Neural cell (in vitro differentiated cells): ENCODE results near the gene TBX2. TPM values are rescaled to one million over a fixed set of nuclear protein-coding genes. Genes with fewer than 3 reads are reported as not detected.

Experiments
- H2AFZ ChIP-seq: fragments of 200-600, 300-800 bp; sonication (generic), shearing (Covaris generic); 2 replicates; pipeline ENCODE4 v1.6.0; 2014; ENCODE audit warnings: low read depth, mild to moderate bottlenecking, antibody characterized with exemption, low read length, moderate library complexity
- H3F3A ChIP-seq: fragments of 200-600 bp; shearing (Covaris generic); 2 replicates; pipeline ENCODE4 v1.6.1; 2016; ENCODE audit warnings: mild to moderate bottlenecking, moderate library complexity, mixed read lengths, antibody characterized with exemption, low read length; ENCODE audit not compliant: insufficient read depth, poor library complexity, severe bottlenecking
- H3K27ac ChIP-seq: fragments of 200-600, 300-800 bp; sonication (generic), shearing (Covaris generic); 2 replicates; pipeline ENCODE4 v1.5.1; 2014; ENCODE audit warnings: mild to moderate bottlenecking, low read length, moderate library complexity
- H3K27me3 ChIP-seq: fragments of 300-800, 200-600 bp; sonication (generic), shearing (Covaris generic); 2 replicates; pipeline ENCODE4 v1.6.0; 2014; ENCODE audit warnings: mild to moderate bottlenecking, low read depth, low read length, moderate library complexity; ENCODE audit not compliant: insufficient read depth
- H3K36me3 ChIP-seq: fragments of 300-800, 200-600 bp; sonication (generic), shearing (Covaris generic); 2 replicates; pipeline ENCODE4 v1.5.1; 2014; ENCODE audit warnings: mild to moderate bottlenecking, antibody characterized with exemption, low read length, moderate library complexity; ENCODE audit not compliant: insufficient read depth
- H3K4me2 ChIP-seq: fragments of 300-800, 200-600 bp; sonication (generic), shearing (Covaris generic); 2 replicates; pipeline ENCODE4 v1.6.0; 2014; ENCODE audit warnings: mild to moderate bottlenecking, low read length
- H3K4me3 ChIP-seq: fragments of 300-800, 200-600 bp; sonication (generic), shearing (Covaris generic); 2 replicates; pipeline ENCODE4 v1.5.1; 2014; ENCODE audit warnings: mild to moderate bottlenecking, low read length, moderate library complexity
- H3K79me2 ChIP-seq: fragments of 200-600 bp; shearing (Covaris generic); replicated peaks from 2 replicates; pipeline ENCODE4 v1.6.0; 2014; ENCODE audit warnings: mild to moderate bottlenecking, low read length, moderate library complexity; ENCODE audit not compliant: insufficient read depth
- H3K9ac ChIP-seq: fragments of 300-800, 200-600 bp; sonication (generic), shearing (Covaris generic); 2 replicates; pipeline ENCODE4 v1.6.1; 2016; ENCODE audit warnings: mild to moderate bottlenecking, low read length, mixed read lengths
- H3K9me2 ChIP-seq: fragments of 200-600 bp; shearing (Covaris generic); 2 replicates; pipeline ENCODE4 v1.6.1; 2016; ENCODE audit warnings: mild to moderate bottlenecking, low read length, mixed read lengths; ENCODE audit not compliant: insufficient read depth
- H3K9me3 ChIP-seq: fragments of 200-600, 300-800 bp; sonication (generic), shearing (Covaris generic); 2 replicates; pipeline ENCODE4 v1.6.1; 2016; ENCODE audit warnings: mild to moderate bottlenecking, mixed run types, low read length, moderate library complexity, mixed read lengths
- H4K20me1 ChIP-seq: fragments of 200-600 bp; shearing (Covaris generic); 2 replicates; pipeline ENCODE4 v1.6.1; 2016; ENCODE audit warnings: mild to moderate bottlenecking, mixed run types; ENCODE audit not compliant: insufficient read depth
- CTCF ChIP-seq: fragments of 450-650 bp; IDR thresholded peaks from 2 replicates; pipeline ENCODE4 v1.5.1; 2014; ENCODE audit warnings: antibody characterized with exemption, mild to moderate bottlenecking, moderate library complexity; ENCODE audit not compliant: poor library complexity, severe bottlenecking
- EP300 ChIP-seq: fragments of 450-650 bp; conservative IDR thresholded peaks from 2 replicates; pipeline ENCODE4 v1.6.1; 2014; ENCODE audit warnings: antibody characterized with exemption, mild to moderate bottlenecking, moderate library complexity; ENCODE audit not compliant: poor library complexity, severe bottlenecking
- EZH2 ChIP-seq: fragments of 200-600, 300-800 bp; shearing (Covaris generic), sonication (generic); IDR thresholded peaks from 2 replicates; pipeline ENCODE4 v1.6.1; 2014; ENCODE audit warnings: antibody characterized with exemption, low read length, borderline replicate concordance, mild to moderate bottlenecking; ENCODE audit not compliant: insufficient read depth, poor library complexity, severe bottlenecking
- MXI1 ChIP-seq: fragments of 450-650 bp; conservative IDR thresholded peaks from 2 replicates; pipeline ENCODE4 v1.6.1; 2014; ENCODE audit warnings: antibody characterized with exemption, mild to moderate bottlenecking; ENCODE audit not compliant: poor library complexity, severe bottlenecking
- POLR2AphosphoS5 ChIP-seq: IDR thresholded peaks from 2 replicates; pipeline ENCODE4 v1.6.1; 2012
- RAD21 ChIP-seq: fragments of 450-650 bp; conservative IDR thresholded peaks from 2 replicates; pipeline ENCODE4 v1.6.1; 2014; ENCODE audit warnings: antibody characterized with exemption, mild to moderate bottlenecking, moderate library complexity
- REST ChIP-seq: IDR thresholded peaks from 2 replicates; pipeline ENCODE4 v1.6.1; 2012; ENCODE audit warnings: borderline replicate concordance
- SMC3 ChIP-seq: fragments of 450-650 bp; conservative IDR thresholded peaks from 2 replicates; pipeline ENCODE4 v1.6.1; 2014; ENCODE audit warnings: antibody characterized with exemption, mild to moderate bottlenecking, moderate library complexity; ENCODE audit not compliant: poor library complexity
- TAF1 ChIP-seq: IDR thresholded peaks from 2 replicates; pipeline ENCODE4 v1.6.1; 2012; ENCODE audit warnings: low read depth
- polyA plus RNA-seq: library from polyadenylated mRNA; depleted of rRNA; stranded (reverse); fragments of >200 nt; gene quantifications from 2 replicates; pipeline ENCODE4 v1.2.3, GENCODE V29; 2014

TBX2 gene
- polyA plus RNA-seq, 1 donor from 2014 or later, result not detected

- no peaks in the 10 kb centered on the region for H3K9me2 ChIP-seq
- no peaks in the 10 kb centered on the region for H3K79me2 ChIP-seq
- H3K27ac ChIP-seq, result no peak overlapping the region
- TF ChIP-seq RAD21 (no peak), CTCF (no peak), MXI1 (no peak), EZH2 (no peak), TAF1 (no peak), REST (no peak), POLR2AphosphoS5 (no peak), EP300 (no peak), SMC3 (no peak)
- no peaks in the 10 kb centered on the region for H3K9me3 ChIP-seq
- no peaks in the 10 kb centered on the region for H4K20me1 ChIP-seq
- H3K9ac ChIP-seq, result no peak overlapping the region
- H3K4me3 ChIP-seq, result no peak overlapping the region
- H3K36me3 ChIP-seq, result no peaks in the 10 kb centered on the region
- no peak overlapping the region for H2AFZ ChIP-seq
- no peak overlapping the region for H3K4me2 ChIP-seq
- no peaks in the 10 kb centered on the region for H3F3A ChIP-seq
- peaks cover 99% of the 10 kb centered on the region for H3K27me3 ChIP-seq
Measured at GRCh38 chr17:61406537-61406845, 6.8 kb downstream of the TBX2 start.

GRCh38 chr17:61406971-61407911 lies 7.6 kb downstream of the TBX2 start:
- H3K9ac ChIP-seq, result no peak overlapping the region
- no peaks in the 10 kb centered on the region for H3F3A ChIP-seq
- no peaks in the 10 kb centered on the region for H3K79me2 ChIP-seq
- H3K27me3 ChIP-seq, result peaks cover 99% of the 10 kb centered on the region
- H3K4me3 ChIP-seq, result no peak overlapping the region
- TF ChIP-seq REST, result no peak
- no peak for TF ChIP-seq SMC3
- no peak for TF ChIP-seq TAF1
- no peak for TF ChIP-seq MXI1
- TF ChIP-seq RAD21, result no peak
- no peak for TF ChIP-seq POLR2AphosphoS5
- no peak for TF ChIP-seq EP300
- TF ChIP-seq CTCF, result no peak
- TF ChIP-seq EZH2, result no peak
- H4K20me1 ChIP-seq, result no peaks in the 10 kb centered on the region
- no peaks in the 10 kb centered on the region for H3K9me3 ChIP-seq
- no peak overlapping the region for H3K27ac ChIP-seq
- no peak overlapping the region for H2AFZ ChIP-seq
- H3K36me3 ChIP-seq, result no peaks in the 10 kb centered on the region
- H3K9me2 ChIP-seq, result no peaks in the 10 kb centered on the region
- H3K4me2 ChIP-seq, result no peak overlapping the region
